Prostate gland (tissue), 2 donors: Measurements from ENCODE around the gene RPS6KA2. TPM values are rescaled to one million over a fixed set of nuclear protein-coding genes. Genes with fewer than 3 reads are reported as not detected.

Experiments
- DNase-seq: peaks from one replicate; pipeline ENCODE4 v3.0.0-alpha.2; 2019; ENCODE audit warnings: low spot score
- H3K27ac ChIP-seq, 2 donors: fragments of 200-600 bp; sonication (generic); 2 replicates each; pipeline ENCODE4 v1.5.1; 2017 to 2019
- H3K27me3 ChIP-seq: fragments of 200-600 bp; sonication (generic); replicated peaks from 2 replicates; pipeline ENCODE4 v1.5.1; 2019; ENCODE audit not compliant: insufficient read depth
- H3K36me3 ChIP-seq, 2 donors: fragments of 200-600 bp; sonication (generic); 1 replicate in 1 of 2; 2 replicates in 1 of 2; pipeline versions ENCODE4 v1.5.1 to v1.8.1; 2017 to 2019
- H3K4me1 ChIP-seq: fragments of 200-600 bp; sonication (generic); replicated peaks from 2 replicates; pipeline ENCODE4 v1.5.1; 2019
- H3K4me3 ChIP-seq, 2 donors: fragments of 200-600 bp; sonication (generic); 2 replicates each; pipeline ENCODE4 v1.5.1; 2017 to 2019
- H3K9me3 ChIP-seq: fragments of 200-600 bp; sonication (generic); 2 replicates; pipeline ENCODE4 v1.5.1; 2017
- POLR2A ChIP-seq: fragments of 450-650 bp; IDR thresholded peaks from one replicate; pipeline ENCODE4 v1.6.1; 2016; ENCODE audit warnings: antibody characterized with exemption, mild to moderate bottlenecking
- POLR2AphosphoS5 ChIP-seq: sonication (generic); formaldehyde crosslinking; IDR thresholded peaks from one replicate; pipeline ENCODE4 v1.6.1; 2017; ENCODE audit warnings: antibody characterized with exemption
- WGBS: methylation state at CpG from one replicate; pipeline ENCODE4 v1.1.5; 2018; 5-methylcytosine and 5-hydroxymethylcytosine counted together
- intact Hi-C: fragments of 100-400 bp; cut with DNase I; formaldehyde crosslinking; loops from one replicate; pipeline ENCODE4 v1.14.2; 2022
- total RNA-seq, 2 donors: library from RNA; depleted of rRNA; stranded (reverse); fragments of >200 nt; gene quantifications; one replicate each; pipeline ENCODE4 v1.1.0, GENCODE V29; 2016
- TF ChIP-seq, protein P1 (sequence below), 4 experiments: fragments of 200-600 bp in 2 of 4; fragments of 450-650 bp in 2 of 4; sonication (generic) in 2 of 4; IDR thresholded peaks; 1 replicate in 3 of 4; 2 replicates in 1 of 4; pipeline ENCODE4 v1.5.1; 2016 to 2019; ENCODE audit warnings: antibody characterized with exemption in 4 of 4, mild to moderate bottlenecking in 2 of 4, moderate library complexity in 2 of 4

Gene RPS6KA2
- total RNA-seq, 2 donors from 2014 or later = 32.2 to 44.3 TPM

DNA sequence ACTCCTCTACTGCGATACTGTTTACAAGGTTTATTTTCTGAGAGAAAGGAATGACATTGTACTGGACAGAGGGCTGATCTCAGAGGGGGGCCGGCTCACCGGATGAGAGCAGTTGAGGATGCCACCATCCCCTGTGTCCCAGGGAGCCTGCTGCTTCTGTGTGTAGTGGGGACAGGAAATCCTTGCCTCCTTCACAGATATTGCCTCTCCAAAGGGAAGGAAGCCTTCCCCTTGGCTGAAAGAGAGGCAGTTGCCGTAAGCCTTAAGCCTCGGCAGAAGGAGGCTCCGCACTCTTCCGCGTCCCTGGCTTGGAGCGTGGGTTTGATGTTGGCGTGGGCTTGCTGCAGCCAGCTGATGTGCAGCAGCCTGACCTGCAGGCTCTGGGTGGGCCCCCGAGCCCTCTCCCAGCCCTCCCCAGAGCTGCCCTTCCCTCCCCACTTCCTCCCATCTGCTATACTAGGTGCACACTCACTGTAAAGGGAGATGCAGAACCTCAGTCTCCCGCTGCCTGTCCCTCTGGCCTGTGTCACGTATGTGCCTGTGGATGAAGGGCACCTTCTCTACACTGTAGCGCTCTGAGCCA lies 45.7 kb upstream of the RPS6KA2 start:
- H3K4me3 ChIP-seq = no peak overlapping the region
- no peaks in the 10 kb centered on the region for H3K36me3 ChIP-seq
- H3K27ac ChIP-seq = no peak overlapping the region
- no peaks in the 10 kb centered on the region for H3K4me1 ChIP-seq
- no peak for DNase-seq
- intact Hi-C loops = no loop called here
- 59% methylated on average over 14 of the region's 14 CpGs for whole genome bisulfite sequencing
- H3K27me3 ChIP-seq = no peaks in the 10 kb centered on the region
- H3K9me3 ChIP-seq = no peaks in the 10 kb centered on the region
- TF ChIP-seq POLR2A = no peak
- TF ChIP-seq POLR2AphosphoS5 = no peak
- TF ChIP-seq, protein P1, sequence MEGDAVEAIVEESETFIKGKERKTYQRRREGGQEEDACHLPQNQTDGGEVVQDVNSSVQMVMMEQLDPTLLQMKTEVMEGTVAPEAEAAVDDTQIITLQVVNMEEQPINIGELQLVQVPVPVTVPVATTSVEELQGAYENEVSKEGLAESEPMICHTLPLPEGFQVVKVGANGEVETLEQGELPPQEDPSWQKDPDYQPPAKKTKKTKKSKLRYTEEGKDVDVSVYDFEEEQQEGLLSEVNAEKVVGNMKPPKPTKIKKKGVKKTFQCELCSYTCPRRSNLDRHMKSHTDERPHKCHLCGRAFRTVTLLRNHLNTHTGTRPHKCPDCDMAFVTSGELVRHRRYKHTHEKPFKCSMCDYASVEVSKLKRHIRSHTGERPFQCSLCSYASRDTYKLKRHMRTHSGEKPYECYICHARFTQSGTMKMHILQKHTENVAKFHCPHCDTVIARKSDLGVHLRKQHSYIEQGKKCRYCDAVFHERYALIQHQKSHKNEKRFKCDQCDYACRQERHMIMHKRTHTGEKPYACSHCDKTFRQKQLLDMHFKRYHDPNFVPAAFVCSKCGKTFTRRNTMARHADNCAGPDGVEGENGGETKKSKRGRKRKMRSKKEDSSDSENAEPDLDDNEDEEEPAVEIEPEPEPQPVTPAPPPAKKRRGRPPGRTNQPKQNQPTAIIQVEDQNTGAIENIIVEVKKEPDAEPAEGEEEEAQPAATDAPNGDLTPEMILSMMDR (IDR thresholded peaks at IDR 0.05) = no peak

DNA sequence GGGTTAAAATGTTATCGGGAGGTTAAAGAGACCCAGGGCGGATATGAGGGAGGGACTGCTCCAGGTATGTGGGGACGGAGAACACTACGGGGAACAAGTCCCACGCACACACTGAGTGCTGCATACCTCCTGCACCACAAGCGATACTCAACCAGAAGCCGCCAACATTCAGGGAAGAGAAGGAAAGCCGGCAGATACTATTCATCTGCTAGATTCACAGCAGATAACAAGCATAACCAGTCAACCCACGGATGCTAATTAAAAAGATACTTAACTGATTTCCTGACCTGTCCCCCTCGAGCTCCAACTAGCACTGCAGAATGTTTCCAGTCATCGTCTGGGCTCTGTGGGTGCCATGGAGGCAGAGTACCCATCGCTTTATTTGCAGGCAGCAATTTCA lies 45.1 kb upstream of the RPS6KA2 start:
- WGBS = 50% methylated on average over 12 of the region's 12 CpGs
- H3K27me3 ChIP-seq = no peaks in the 10 kb centered on the region
- no peaks in the 10 kb centered on the region for H3K9me3 ChIP-seq
- no peak overlapping the region for H3K4me3 ChIP-seq
- no peak for TF ChIP-seq POLR2A
- TF ChIP-seq, protein P1 (IDR thresholded peaks at IDR 0.05) = no peak
- no peak for TF ChIP-seq POLR2AphosphoS5
- no peak for DNase-seq
- no peaks in the 10 kb centered on the region for H3K4me1 ChIP-seq
- H3K36me3 ChIP-seq = no peaks in the 10 kb centered on the region
- H3K27ac ChIP-seq = no peak overlapping the region
- intact Hi-C loops = no loop called here

DNA sequence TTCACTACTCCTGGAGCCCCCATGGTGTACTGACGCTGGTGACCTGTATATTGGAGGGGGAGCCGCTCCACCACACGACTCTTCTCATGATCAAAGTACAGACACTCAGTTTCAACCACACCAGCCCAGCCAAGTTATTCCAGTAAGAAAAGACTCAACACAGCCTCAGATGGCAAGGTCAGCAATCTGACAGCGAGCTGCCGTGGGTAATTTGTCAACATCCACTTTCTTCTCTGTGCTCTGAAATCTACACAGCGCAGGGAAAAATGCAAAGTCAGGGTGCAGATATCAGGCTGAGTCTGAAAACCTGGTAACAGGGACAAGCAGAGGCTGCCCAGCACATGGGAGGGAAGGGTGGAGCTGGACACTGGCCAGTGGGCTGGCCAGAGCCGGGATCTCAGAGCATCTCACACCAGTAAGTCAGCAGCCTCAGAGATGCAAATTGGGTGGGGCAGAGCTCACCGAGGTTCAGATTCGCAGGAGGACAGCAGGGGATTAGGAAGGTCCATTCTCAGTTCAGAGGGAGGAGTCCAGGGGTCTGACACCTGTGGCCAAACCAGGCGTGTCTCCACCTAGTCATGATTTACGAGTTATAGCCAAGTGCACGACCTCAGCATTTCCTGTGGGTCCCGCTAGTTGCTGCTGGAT lies 44.5 kb upstream of the RPS6KA2 start:
- H3K36me3 ChIP-seq = no peaks in the 10 kb centered on the region
- H3K27ac ChIP-seq = no peak overlapping the region
- no peaks in the 10 kb centered on the region for H3K9me3 ChIP-seq
- DNase-seq = no peak
- H3K4me1 ChIP-seq = no peaks in the 10 kb centered on the region
- TF ChIP-seq POLR2AphosphoS5 = no peak
- no peak for TF ChIP-seq POLR2A
- TF ChIP-seq, protein P1 (IDR thresholded peaks at IDR 0.05) = no peak
- WGBS = 42% methylated on average over 13 of the region's 13 CpGs
- intact Hi-C loops = no loop called here
- no peaks in the 10 kb centered on the region for H3K27me3 ChIP-seq
- H3K4me3 ChIP-seq = no peak overlapping the region

DNA sequence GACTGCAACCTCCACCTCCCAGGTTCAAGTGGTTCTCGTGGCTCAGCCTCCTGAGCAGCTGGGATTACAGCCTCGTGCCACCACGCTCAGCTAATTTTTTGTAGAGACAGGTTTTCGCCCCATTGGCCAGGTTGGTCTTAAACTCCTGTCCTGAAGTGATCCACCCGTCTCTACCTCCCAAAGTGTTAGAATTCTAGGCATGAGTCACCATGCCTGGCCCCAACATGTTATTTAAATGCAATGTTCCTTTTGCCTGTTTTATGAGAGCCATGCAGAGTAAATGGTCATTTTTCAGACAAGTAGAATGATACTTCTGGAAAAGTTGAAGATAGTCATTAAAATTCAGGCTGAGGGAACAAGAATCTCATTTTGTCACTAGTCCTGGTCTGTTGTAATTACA lies 43.8 kb upstream of the RPS6KA2 start:
- Histone ChIP-seq H3K27ac (no peak overlapping the region), H3K4me1 (no peaks in the 10 kb centered on the region), H3K36me3 (no peaks in the 10 kb centered on the region), H3K27me3 (no peaks in the 10 kb centered on the region), H3K9me3 (no peaks in the 10 kb centered on the region), H3K4me3 (no peak overlapping the region)
- intact Hi-C loops = no loop called here
- DNase-seq = no peak
- 94% methylated on average over 5 of the region's 5 CpGs for WGBS
- no peak for TF ChIP-seq POLR2A
- TF ChIP-seq, protein P1 (IDR thresholded peaks at IDR 0.05) = no peak
- no peak for TF ChIP-seq POLR2AphosphoS5

DNA sequence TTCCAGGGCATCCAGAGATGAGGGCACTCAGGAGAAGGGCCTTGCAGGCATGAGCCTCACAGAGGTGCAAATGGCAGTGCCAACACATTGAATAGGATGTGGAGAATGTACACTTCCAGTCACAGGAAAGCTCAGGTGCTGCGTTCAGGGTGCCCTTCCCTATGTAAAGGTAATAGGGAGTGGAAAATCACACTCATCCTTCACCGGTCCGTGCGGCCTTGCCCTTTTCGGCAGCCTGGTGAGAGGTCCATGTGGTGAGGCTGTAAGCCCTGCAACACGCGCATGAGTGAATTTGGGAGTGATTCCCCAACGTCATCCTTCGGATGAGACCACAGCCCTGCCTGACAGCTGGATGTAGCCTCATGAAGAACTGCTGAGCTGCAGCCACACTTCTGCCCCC lies 43.0 kb upstream of the RPS6KA2 start:
- no peaks in the 10 kb centered on the region for H3K27me3 ChIP-seq
- H3K9me3 ChIP-seq = no peaks in the 10 kb centered on the region
- no peaks in the 10 kb centered on the region for H3K36me3 ChIP-seq
- TF ChIP-seq POLR2AphosphoS5 (no peak), POLR2A (no peak)
- TF ChIP-seq, protein P1 (IDR thresholded peaks at IDR 0.05) = no peak
- intact Hi-C loops = no loop called here
- DNase-seq = no peak
- 100% methylated on average over 9 of the region's 9 CpGs for WGBS
- no peak overlapping the region for H3K4me3 ChIP-seq
- H3K4me1 ChIP-seq = no peaks in the 10 kb centered on the region
- no peak overlapping the region for H3K27ac ChIP-seq
